Lung (tissue), 12 donors: ENCODE data around the gene BMAL1. TPM values are rescaled to one million over a fixed set of nuclear protein-coding genes. Genes with fewer than 3 reads are reported as not detected.
"Not testable (repeated sequence)": the region's sequence is repeated elsewhere in the genome, so short reads cannot be mapped to it uniquely, and the experiment has no call there.

Experiments used
- ATAC-seq: fragments of 200-7000 bp; cut with Tn5 transposase; one replicate; pipeline ENCODE4 v1.9.1; 2020; ENCODE audit warnings: moderate number of reproducible peaks; ENCODE audit not compliant: insufficient read depth, low FRiP score
- DNase-seq, 3 donors: peaks; one replicate each; pipeline ENCODE4 v3.0.0-alpha.2; 2013 to 2017
- H3K27ac ChIP-seq, 2 donors: one replicate each; pipeline ENCODE4 v1.5.1; 2013; ENCODE audit warnings: mild to moderate bottlenecking in 2 of 2, moderate library complexity in 2 of 2, control low read depth in 1 of 2, inconsistent platforms in 1 of 2, low read depth in 1 of 2, low read length in 1 of 2
- H3K27me3 ChIP-seq, 3 donors: one replicate each; pipeline ENCODE4 v1.5.1; 2013; ENCODE audit warnings: low read length in 2 of 3; ENCODE audit not compliant: control insufficient read depth in 3 of 3, insufficient read depth in 3 of 3
- H3K36me3 ChIP-seq, 4 donors: one replicate each; pipeline ENCODE4 v1.5.1; 2013; ENCODE audit warnings: low read length in 4 of 4, mild to moderate bottlenecking in 1 of 4, moderate library complexity in 1 of 4; ENCODE audit not compliant: control insufficient read depth in 4 of 4, insufficient read depth in 4 of 4
- H3K4me1 ChIP-seq, 5 donors: one replicate each; pipeline ENCODE4 v1.5.1; 2013; ENCODE audit warnings: low read length in 5 of 5, mild to moderate bottlenecking in 2 of 5, moderate library complexity in 1 of 5; ENCODE audit not compliant: control insufficient read depth in 5 of 5, insufficient read depth in 5 of 5
- H3K4me3 ChIP-seq: one replicate; pipeline ENCODE4 v1.5.1; 2013; ENCODE audit warnings: mild to moderate bottlenecking, control low read depth, moderate library complexity
- H3K9ac ChIP-seq, 2 donors: one replicate each; pipeline ENCODE4 v1.5.1; 2013; ENCODE audit warnings: low read length in 2 of 2, control low read depth in 1 of 2; ENCODE audit not compliant: insufficient read depth in 1 of 2
- H3K9me3 ChIP-seq, 4 donors: one replicate each; pipeline ENCODE4 v1.5.1; 2013; ENCODE audit warnings: low read length in 3 of 4, mild to moderate bottlenecking in 1 of 4, moderate library complexity in 1 of 4; ENCODE audit not compliant: control insufficient read depth in 4 of 4, insufficient read depth in 3 of 4
- WGBS, 2 donors: extraction: QIAGEN DNeasy Blood & Tissue Kit; methylation state at CpG; one replicate each; pipeline ENCODE4 v1.1.7; 2013; 5-methylcytosine and 5-hydroxymethylcytosine counted together
- polyA plus RNA-seq, 2 donors: library from polyadenylated mRNA; stranded (reverse); fragments of 200-250 nt; gene quantifications; one replicate each; pipeline ENCODE4 v1.2.1, GENCODE V29; 2013
- total RNA-seq, 2 donors: library from RNA; depleted of rRNA in 1 of 2; stranded (reverse); fragments of >200 nt in 1 of 2; gene quantifications; one replicate each; pipeline ENCODE4 v1.2.1, GENCODE V29; 2014 to 2021
- TF ChIP-seq, protein P1 (sequence below): IDR thresholded peaks from 2 replicates; pipeline ENCODE4 v1.5.1; 2012; ENCODE audit warnings: mild to moderate bottlenecking; ENCODE audit errors: control extremely low read depth, extremely low read depth
- donor health status: control.
- donor health status: control.
- donor health status: Bipolar disorder and iron deficiency.
- donor health status: healthy.
- donor health status: DM: yes; HTN: yes; CAD: no.

The BMAL1 gene
- total and polyA plus RNA-seq, 4 donors: 13.4 to 38.0 (median 26.2) TPM

DNA sequence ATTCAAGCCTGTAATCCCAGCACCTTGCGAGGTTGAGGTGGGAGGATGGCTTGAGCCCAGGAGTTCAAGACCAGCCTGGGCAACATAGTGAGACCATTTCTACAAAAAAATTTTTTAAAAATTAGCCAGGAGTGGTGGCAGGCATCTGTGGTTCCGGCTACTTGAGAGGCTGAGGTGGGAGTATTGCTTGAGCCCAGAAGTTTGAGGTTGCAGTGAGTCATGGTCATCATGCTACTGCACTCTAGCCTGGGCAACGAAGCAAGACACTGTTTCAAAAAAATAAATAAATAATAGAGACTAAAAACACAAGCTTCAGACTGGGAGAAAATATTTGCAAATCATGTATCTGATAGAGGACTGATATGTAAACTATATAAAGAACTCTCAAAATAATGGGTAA lies 152.2 kb downstream of the BMAL1 start:
- H3K9me3 ChIP-seq: peaks cover 0 to 11% (median 0%) of the 10 kb centered on the region in 4 donors
- 93 to 97% methylated on average over 3 of the region's 3 CpGs for WGBS, 2 donors

DNA sequence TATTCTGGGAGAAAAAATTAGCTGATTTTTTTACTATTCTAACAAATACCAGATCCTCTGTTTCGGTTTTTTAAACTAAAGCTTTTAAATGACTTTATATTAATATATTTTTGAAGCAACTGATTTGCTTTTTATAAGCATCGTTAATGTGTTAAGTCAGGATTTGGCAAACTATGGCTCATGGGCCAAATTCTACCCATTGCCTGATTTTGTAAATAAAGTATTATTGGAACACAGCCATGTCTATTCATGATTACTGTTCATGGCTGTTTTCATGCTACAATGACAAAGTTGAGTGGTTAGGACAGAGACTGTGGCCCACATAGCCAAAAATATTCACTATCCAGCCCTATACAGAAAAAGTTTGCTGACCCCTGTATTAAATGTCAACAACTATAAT lies 155.8 kb downstream of the BMAL1 start:
- 96 to 98% methylated on average over 2 of the region's 2 CpGs for WGBS, 2 donors
- TF ChIP-seq, protein P1, sequence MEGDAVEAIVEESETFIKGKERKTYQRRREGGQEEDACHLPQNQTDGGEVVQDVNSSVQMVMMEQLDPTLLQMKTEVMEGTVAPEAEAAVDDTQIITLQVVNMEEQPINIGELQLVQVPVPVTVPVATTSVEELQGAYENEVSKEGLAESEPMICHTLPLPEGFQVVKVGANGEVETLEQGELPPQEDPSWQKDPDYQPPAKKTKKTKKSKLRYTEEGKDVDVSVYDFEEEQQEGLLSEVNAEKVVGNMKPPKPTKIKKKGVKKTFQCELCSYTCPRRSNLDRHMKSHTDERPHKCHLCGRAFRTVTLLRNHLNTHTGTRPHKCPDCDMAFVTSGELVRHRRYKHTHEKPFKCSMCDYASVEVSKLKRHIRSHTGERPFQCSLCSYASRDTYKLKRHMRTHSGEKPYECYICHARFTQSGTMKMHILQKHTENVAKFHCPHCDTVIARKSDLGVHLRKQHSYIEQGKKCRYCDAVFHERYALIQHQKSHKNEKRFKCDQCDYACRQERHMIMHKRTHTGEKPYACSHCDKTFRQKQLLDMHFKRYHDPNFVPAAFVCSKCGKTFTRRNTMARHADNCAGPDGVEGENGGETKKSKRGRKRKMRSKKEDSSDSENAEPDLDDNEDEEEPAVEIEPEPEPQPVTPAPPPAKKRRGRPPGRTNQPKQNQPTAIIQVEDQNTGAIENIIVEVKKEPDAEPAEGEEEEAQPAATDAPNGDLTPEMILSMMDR: no peak
- no peak overlapping the region for H3K27ac ChIP-seq

More for the DNA sequence above, 152.2 kb downstream of the BMAL1 start:
- TF ChIP-seq, protein P1: no peak
- DNase-seq (no peak), ATAC-seq (no peak)
- no peak overlapping the region for H3K4me3 ChIP-seq
- H3K27me3 ChIP-seq: no peaks in the 10 kb centered on the region
- peaks cover 0 to 3% (median 2%) of the 10 kb centered on the region in 4 donors for H3K36me3 ChIP-seq
- no peak overlapping the region for H3K9ac ChIP-seq
- H3K4me1 ChIP-seq: peaks cover 0 to 4% (median 0%) of the 10 kb centered on the region in 5 donors
- H3K27ac ChIP-seq: no peak overlapping the region

DNA sequence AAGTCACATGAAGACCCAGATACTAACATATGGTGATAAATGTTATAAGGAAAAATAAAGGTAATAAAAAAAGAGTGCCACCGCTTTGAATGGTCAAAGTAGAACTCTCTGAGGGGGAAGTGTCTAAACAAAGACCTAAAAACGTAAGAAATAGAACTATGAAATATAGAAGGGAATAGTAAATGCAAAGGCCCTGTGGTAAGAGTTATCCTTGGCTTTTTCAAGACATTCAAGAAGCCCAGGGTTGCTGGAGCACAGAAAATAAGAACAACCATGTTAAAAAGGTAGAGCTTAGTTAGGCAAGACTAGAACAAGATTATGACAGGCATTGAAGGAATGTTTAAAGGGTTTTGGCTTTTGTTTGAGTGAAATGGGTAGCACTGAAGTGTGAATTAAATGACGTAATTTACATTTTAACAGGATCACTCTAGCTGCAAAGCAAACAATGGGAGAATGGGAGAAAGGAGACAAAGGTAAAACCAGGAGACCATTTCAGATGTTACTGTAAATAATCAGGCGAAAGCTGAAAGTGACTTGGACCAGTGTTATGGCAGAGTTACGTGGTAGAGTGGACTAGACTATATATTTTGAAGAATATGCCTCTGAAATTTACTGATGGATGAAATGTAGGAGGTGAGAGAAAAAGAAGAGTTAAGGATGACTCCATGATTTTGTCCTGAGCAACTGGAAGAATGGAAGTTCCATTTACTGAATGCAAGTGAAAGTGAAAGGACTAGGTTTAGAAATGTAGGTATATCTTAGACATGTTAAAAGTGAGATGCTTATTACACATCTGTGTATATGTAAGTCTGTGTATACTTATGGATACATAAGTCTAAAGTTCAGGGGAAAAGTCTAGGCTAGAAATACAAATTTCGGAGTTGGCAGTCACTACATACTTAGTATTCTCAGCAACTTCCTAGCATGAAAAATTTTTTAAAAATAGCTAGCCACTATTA lies 156.9 kb downstream of the BMAL1 start:
- no peak for ATAC-seq
- Histone ChIP-seq H3K4me3 (no peak overlapping the region), H3K9ac (no peak overlapping the region), H3K36me3 (peaks cover 0 to 3% (median 0%) of the 10 kb centered on the region in 4 donors), H3K9me3 (no peaks in the 10 kb centered on the region), H3K4me1 (peaks cover 0 to 8% (median 0%) of the 10 kb centered on the region in 5 donors), H3K27me3 (no peaks in the 10 kb centered on the region), H3K27ac (no peak overlapping the region)
- TF ChIP-seq, protein P1: no peak
- DNase-seq: no peak
- WGBS, 2 donors: 89 to 93% methylated on average over 6 of the region's 6 CpGs

More for the DNA sequence above, 155.8 kb downstream of the BMAL1 start:
- peaks cover 0 to 5% (median 0%) of the 10 kb centered on the region in 4 donors for H3K9me3 ChIP-seq
- DNase-seq (no peak), ATAC-seq (no peak)
- no peak overlapping the region for H3K4me3 ChIP-seq
- H3K27me3 ChIP-seq: no peaks in the 10 kb centered on the region
- peaks cover 0 to 8% (median 0%) of the 10 kb centered on the region in 5 donors for H3K4me1 ChIP-seq
- H3K9ac ChIP-seq: no peak overlapping the region
- peaks cover 0 to 3% (median 0%) of the 10 kb centered on the region in 4 donors for H3K36me3 ChIP-seq

DNA sequence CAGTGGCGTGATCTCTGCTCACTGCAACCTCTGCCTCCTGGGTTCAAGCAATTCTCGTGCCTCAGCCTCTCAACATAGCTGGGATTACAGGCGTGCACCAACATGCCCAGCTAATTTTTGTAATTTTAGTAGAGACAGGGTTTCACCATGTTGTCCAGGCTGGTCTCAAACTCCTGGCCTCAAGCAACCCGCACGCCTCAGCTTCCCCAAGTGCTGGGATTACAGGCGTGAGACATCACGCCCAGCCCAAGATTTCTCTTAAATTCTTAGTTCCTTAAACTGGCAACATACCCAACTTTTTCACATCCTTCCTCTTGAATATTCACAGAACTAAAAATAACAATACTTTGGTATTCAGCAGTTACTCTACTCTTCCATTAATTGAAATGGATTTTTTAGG lies 159.2 kb downstream of the BMAL1 start:
- not testable (repeated sequence) for DNase-seq, H3K27me3 ChIP-seq, H3K36me3 ChIP-seq, H3K9ac ChIP-seq, H3K9me3 ChIP-seq, H3K4me3 ChIP-seq, H3K27ac ChIP-seq, ATAC-seq
- H3K4me1 ChIP-seq: peaks cover 0 to 13% (median 0%) of the 10 kb centered on the region in 5 donors
- 80 to 84% methylated on average over 7 of the region's 7 CpGs for WGBS, 2 donors
